Measurements from ENCODE around the gene ATP8B4.

DNA sequence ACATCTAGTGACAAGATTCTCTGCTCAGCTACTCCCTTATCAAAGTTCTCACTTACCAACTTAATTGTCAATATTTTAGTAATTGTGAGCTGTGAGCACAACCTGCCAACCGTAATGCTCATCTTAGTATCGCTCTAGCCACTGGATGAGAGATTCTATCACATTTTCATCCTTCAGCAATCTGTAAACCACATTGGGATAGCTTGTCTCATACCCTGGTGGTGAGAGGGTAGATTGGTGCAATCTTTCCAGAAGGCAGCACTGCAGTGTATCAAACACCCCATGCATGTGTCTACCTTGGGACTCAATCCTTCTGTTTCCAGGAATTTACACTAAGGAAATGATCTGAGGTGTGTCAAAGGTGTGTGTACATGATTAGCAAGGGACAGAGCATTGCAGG is 18.9 kb upstream of the ATP8B4 start:
- TF ChIP-seq, protein P1, sequence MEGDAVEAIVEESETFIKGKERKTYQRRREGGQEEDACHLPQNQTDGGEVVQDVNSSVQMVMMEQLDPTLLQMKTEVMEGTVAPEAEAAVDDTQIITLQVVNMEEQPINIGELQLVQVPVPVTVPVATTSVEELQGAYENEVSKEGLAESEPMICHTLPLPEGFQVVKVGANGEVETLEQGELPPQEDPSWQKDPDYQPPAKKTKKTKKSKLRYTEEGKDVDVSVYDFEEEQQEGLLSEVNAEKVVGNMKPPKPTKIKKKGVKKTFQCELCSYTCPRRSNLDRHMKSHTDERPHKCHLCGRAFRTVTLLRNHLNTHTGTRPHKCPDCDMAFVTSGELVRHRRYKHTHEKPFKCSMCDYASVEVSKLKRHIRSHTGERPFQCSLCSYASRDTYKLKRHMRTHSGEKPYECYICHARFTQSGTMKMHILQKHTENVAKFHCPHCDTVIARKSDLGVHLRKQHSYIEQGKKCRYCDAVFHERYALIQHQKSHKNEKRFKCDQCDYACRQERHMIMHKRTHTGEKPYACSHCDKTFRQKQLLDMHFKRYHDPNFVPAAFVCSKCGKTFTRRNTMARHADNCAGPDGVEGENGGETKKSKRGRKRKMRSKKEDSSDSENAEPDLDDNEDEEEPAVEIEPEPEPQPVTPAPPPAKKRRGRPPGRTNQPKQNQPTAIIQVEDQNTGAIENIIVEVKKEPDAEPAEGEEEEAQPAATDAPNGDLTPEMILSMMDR (IDR thresholded peaks at IDR 0.05), result no peak
- no peak for TF ChIP-seq PBX3 (IDR thresholded peaks at IDR 0.05)
- TF ChIP-seq USF2 (IDR thresholded peaks at IDR 0.05; ENCODE audit: borderline replicate concordance, low read depth, low read length), result no peak
- TF ChIP-seq, protein P2, sequence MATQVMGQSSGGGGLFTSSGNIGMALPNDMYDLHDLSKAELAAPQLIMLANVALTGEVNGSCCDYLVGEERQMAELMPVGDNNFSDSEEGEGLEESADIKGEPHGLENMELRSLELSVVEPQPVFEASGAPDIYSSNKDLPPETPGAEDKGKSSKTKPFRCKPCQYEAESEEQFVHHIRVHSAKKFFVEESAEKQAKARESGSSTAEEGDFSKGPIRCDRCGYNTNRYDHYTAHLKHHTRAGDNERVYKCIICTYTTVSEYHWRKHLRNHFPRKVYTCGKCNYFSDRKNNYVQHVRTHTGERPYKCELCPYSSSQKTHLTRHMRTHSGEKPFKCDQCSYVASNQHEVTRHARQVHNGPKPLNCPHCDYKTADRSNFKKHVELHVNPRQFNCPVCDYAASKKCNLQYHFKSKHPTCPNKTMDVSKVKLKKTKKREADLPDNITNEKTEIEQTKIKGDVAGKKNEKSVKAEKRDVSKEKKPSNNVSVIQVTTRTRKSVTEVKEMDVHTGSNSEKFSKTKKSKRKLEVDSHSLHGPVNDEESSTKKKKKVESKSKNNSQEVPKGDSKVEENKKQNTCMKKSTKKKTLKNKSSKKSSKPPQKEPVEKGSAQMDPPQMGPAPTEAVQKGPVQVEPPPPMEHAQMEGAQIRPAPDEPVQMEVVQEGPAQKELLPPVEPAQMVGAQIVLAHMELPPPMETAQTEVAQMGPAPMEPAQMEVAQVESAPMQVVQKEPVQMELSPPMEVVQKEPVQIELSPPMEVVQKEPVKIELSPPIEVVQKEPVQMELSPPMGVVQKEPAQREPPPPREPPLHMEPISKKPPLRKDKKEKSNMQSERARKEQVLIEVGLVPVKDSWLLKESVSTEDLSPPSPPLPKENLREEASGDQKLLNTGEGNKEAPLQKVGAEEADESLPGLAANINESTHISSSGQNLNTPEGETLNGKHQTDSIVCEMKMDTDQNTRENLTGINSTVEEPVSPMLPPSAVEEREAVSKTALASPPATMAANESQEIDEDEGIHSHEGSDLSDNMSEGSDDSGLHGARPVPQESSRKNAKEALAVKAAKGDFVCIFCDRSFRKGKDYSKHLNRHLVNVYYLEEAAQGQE (IDR thresholded peaks at IDR 0.05; ENCODE audit: low read depth, low read length), result no peak

All from SK-N-SH (cell line).